GM18951 (cell line): ENCODE data around the gene MEGF8.

Source experiments
- POLR2A ChIP-seq: IDR thresholded peaks from 4 replicates; pipeline ENCODE4 v1.6.1; 2011; ENCODE audit warnings: mild to moderate bottlenecking; ENCODE audit not compliant: insufficient read length, insufficient read depth; ENCODE audit errors: extremely low read depth
- in situ Hi-C: fragments of 300-500 bp; cut with MboI; formaldehyde crosslinking; loops from one replicate; pipeline ENCODE4 v1.12.0; 2022; ENCODE audit warnings: low sequenced_read_pairs, mixed read lengths, inconsistent platforms; ENCODE audit not compliant: unreplicated experiment

The MEGF8 gene

GRCh38 chr19:42303876-42304275, 21.6 kb upstream of the MEGF8 start:
- in situ Hi-C loops = no loop called here
- no peak for TF ChIP-seq POLR2A

- in situ Hi-C loops = no loop called here
Measured at GRCh38 chr19:42306646-42307045, 18.8 kb upstream of the MEGF8 start.

GRCh38 chr19:42309686-42310085, 15.7 kb upstream of the MEGF8 start:
- in situ Hi-C loops = no loop called here
- no peak for TF ChIP-seq POLR2A

More at GRCh38 chr19:42306646-42307045, 18.8 kb upstream of the MEGF8 start:
- no peak for TF ChIP-seq POLR2A

GRCh38 chr19:42311657-42312056, 13.8 kb upstream of the MEGF8 start:
- in situ Hi-C loops = no loop called here
- TF ChIP-seq POLR2A = no peak

GRCh38 chr19:42312370-42312769, 13.1 kb upstream of the MEGF8 start:
- in situ Hi-C loops = no loop called here
- no peak for TF ChIP-seq POLR2A

- TF ChIP-seq POLR2A = no peak
- in situ Hi-C loops = no loop called here
Measured at GRCh38 chr19:42313096-42313839, 12.2 kb upstream of the MEGF8 start, which contains the start of gene TMEM145. Gene TMEM145 (plus strand): TSS chr19:42313309. CDS start chr19:42313377, 68 bp downstream.

- in situ Hi-C loops = no loop called here
- no peak for TF ChIP-seq POLR2A
Measured at GRCh38 chr19:42313840-42314755, 11.3 kb upstream of the MEGF8 start.

GRCh38 chr19:42315024-42315423, 10.4 kb upstream of the MEGF8 start:
- in situ Hi-C loops = no loop called here
- no peak for TF ChIP-seq POLR2A

- peak; percentile 50 for TF ChIP-seq POLR2A
- in situ Hi-C loops = no loop called here
Measured at GRCh38 chr19:42316223-42317211, 8.9 kb upstream of the MEGF8 start.

- no peak for TF ChIP-seq POLR2A
- in situ Hi-C loops = no loop called here
Measured at GRCh38 chr19:42317535-42317934, 7.9 kb upstream of the MEGF8 start.

- in situ Hi-C loops = no loop called here
- TF ChIP-seq POLR2A = no peak
Measured at GRCh38 chr19:42322305-42322704, 3.1 kb upstream of the MEGF8 start.

GRCh38 chr19:42323473-42323851, 2.0 kb upstream of the MEGF8 start:
- no peak for TF ChIP-seq POLR2A
- in situ Hi-C loops = no loop called here
